ENCODE data around the gene WBP2NL.

- TF ChIP-seq CTCF (IDR thresholded peaks at IDR 0.05) (no peak), POLR2A (IDR thresholded peaks at IDR 0.05) (no peak)
These were observed 69.7 kb downstream of the WBP2NL start for GRCh38 chr22:42068291-42068690.

Measured in tibial nerve (tissue), 3 donors.